Measurements from ENCODE around the gene SETD2. TPM values are rescaled to one million over a fixed set of nuclear protein-coding genes. Genes with fewer than 3 reads are reported as not detected.

Gene SETD2
- total RNA-seq, 3 donors from 2014 or later (not counting 1 experiment from before 2014, with no cell fraction given), result 86.5 to 104 (median 95.9) TPM

DNA sequence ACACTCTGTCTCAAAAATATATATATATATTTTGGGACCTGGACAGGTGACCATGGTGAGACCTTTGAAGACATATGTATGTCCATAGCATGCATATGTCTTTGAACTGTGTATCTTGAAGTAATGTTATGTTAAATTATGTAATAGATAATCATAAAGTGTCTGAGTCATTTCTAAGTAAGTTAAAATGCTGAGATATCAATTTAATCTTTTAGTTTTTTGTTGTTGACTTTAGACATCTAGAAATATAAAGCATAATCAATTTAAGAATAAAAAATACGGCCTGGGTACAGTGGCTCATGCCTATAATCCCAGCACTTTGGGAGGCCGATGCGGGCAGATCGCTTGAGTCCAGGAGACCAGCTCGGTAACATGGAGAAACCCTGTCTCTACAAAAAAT, 12.7 kb upstream of the SETD2 start:
- 100% methylated on average over 4 of the region's 5 CpGs for WGBS (ENCODE audit: insufficient coverage)
- H3K27ac ChIP-seq (ENCODE audit: low read length), result no peak overlapping the region
- no peaks in the 10 kb centered on the region for H3K9me3 ChIP-seq (ENCODE audit: control insufficient read depth, insufficient read depth, low read length)
- H3K4me3 ChIP-seq (ENCODE audit: low read length), result no peak overlapping the region
- H3K27ac Mint-ChIP-seq, result no peak overlapping the region
- H3K9me3 Mint-ChIP-seq, result no peaks in the 10 kb centered on the region
- no peak for DNase-seq
- no peaks in the 10 kb centered on the region for H3K4me1 Mint-ChIP-seq
- intact Hi-C loops (cut with micrococcal nuclease), result no loop called here
- no peaks in the 10 kb centered on the region for H3K27me3 ChIP-seq (ENCODE audit: control insufficient read depth, insufficient read depth, low read length)
- no peaks in the 10 kb centered on the region for H3K4me1 ChIP-seq (ENCODE audit: control insufficient read depth, insufficient read depth, low read length)
- no peaks in the 10 kb centered on the region for H3K27me3 Mint-ChIP-seq (ENCODE audit: low read depth in 2 of 2)
- H3K36me3 Mint-ChIP-seq, result no peaks in the 10 kb centered on the region
- H3K4me3 Mint-ChIP-seq, result no peak overlapping the region
- H3K36me3 ChIP-seq (ENCODE audit: control insufficient read depth, insufficient read depth, low read length), result no peaks in the 10 kb centered on the region
- TF ChIP-seq, protein P1, sequence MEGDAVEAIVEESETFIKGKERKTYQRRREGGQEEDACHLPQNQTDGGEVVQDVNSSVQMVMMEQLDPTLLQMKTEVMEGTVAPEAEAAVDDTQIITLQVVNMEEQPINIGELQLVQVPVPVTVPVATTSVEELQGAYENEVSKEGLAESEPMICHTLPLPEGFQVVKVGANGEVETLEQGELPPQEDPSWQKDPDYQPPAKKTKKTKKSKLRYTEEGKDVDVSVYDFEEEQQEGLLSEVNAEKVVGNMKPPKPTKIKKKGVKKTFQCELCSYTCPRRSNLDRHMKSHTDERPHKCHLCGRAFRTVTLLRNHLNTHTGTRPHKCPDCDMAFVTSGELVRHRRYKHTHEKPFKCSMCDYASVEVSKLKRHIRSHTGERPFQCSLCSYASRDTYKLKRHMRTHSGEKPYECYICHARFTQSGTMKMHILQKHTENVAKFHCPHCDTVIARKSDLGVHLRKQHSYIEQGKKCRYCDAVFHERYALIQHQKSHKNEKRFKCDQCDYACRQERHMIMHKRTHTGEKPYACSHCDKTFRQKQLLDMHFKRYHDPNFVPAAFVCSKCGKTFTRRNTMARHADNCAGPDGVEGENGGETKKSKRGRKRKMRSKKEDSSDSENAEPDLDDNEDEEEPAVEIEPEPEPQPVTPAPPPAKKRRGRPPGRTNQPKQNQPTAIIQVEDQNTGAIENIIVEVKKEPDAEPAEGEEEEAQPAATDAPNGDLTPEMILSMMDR (IDR thresholded peaks at IDR 0.05), result no peak
- ATAC-seq, result no peak

DNA sequence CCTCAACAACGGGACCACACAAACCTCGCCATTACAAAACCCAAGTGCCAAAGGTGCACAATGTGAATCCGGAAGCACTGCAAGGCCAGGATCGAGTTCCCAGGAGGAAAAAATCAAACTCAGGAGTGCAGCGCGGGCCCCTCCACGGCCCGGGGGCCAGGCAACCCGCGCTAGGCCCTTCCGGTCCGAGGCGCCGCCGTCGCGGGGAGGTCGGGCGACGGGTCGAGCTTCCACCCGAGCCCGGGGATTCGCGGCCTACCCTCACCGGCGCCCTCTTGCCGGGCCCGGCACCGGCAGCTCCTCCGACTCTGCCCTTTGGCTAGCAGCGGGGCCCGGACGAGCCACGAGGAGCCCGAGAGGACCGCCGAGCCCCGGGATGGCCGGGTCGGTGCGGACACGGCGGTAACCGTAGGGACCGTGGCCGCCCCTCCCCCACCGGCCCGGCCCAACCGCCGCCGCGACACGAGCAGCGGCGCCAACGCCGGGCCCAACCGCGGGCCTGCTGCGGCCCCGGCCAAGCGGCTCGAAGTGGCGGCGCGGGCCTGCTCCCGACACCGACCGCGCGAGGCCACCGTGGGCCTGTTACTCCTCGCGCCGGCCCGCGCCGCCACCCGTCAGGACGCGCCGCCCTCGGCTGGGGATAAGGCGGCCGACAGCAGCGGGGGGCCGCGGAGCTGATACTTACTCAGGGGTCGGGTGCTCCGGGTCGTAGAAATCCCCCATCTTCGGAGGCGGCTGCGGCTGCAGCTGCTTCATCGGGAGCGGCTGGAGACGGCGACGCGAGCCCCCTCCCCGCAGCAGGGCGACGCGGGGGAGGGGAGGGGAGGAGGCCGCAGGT, 525 bp downstream of the SETD2 start:
- Histone ChIP-seq H3K27me3 (ENCODE audit: control insufficient read depth, insufficient read depth, low read length) (no peaks in the 10 kb centered on the region), H3K4me3 (ENCODE audit: low read length) (peak overlapping the region; percentile 91), H3K36me3 (ENCODE audit: control insufficient read depth, insufficient read depth, low read length) (no peaks in the 10 kb centered on the region), H3K27ac (ENCODE audit: low read length) (peak overlapping the region; percentile 90), H3K4me1 (ENCODE audit: control insufficient read depth, insufficient read depth, low read length) (peaks cover 33% of the 10 kb centered on the region), H3K9me3 (ENCODE audit: control insufficient read depth, insufficient read depth, low read length) (no peaks in the 10 kb centered on the region)
- Mint-ChIP-seq H3K36me3 (no peaks in the 10 kb centered on the region), H3K4me1 (peaks cover 57 to 58% of the 10 kb centered on the region in 2 donors), H3K27me3 (ENCODE audit: low read depth in 2 of 2) (no peaks in the 10 kb centered on the region), H3K4me3 (peak overlapping the region; percentile 96), H3K9me3 (no peaks in the 10 kb centered on the region), H3K27ac (peak overlapping the region; percentile 86 to 95)
- WGBS (ENCODE audit: insufficient coverage), result under 1% methylated on average over 103 of the region's 106 CpGs
- intact Hi-C loops (cut with micrococcal nuclease), result loop anchor here (1.0 to 5.0 kb wide), 5 partner anchors 36 to 217 kb away; partner anchors contain the start of genes KIF9, KLHL18, NBEAL2 and PTPN23
- peak; percentile 29 to 58 (median 44) for ATAC-seq
- TF ChIP-seq, protein P1 (IDR thresholded peaks at IDR 0.05), result no peak
- peak; percentile 70 to 76 for DNase-seq

DNA sequence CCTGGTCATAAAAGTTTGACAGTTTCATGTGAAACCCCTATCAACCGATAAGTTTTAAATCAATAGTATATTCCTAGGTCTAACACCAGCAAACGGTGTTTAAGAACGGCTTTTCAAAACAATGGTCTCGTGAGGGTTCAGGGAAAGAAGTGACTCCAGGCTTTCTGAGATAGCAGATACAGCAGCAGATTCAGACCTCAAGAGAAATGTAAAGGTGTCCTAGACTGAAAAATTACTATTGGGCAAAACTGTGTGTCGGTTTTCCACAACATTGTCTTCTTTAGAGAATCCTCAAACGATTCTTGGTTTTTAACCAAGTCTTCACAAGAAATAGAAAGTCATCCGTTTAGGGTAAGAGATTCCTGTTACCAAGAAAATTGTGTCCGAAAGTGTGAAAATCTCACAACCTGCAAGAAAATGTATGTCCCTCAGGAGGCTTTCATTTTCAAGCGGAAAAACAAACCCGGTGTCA, 1.2 kb downstream of the SETD2 start:
- peak overlapping the region; percentile 92 for H3K4me3 Mint-ChIP-seq
- no peaks in the 10 kb centered on the region for H3K27me3 ChIP-seq (ENCODE audit: control insufficient read depth, insufficient read depth, low read length)
- no peaks in the 10 kb centered on the region for H3K36me3 Mint-ChIP-seq
- 4% methylated on average over 10 of the region's 10 CpGs for WGBS (ENCODE audit: insufficient coverage)
- TF ChIP-seq, protein P1 (IDR thresholded peaks at IDR 0.05), result no peak
- peak in 1 of 3 donors; percentile 1 for ATAC-seq
- peaks cover 33% of the 10 kb centered on the region for H3K4me1 ChIP-seq (ENCODE audit: control insufficient read depth, insufficient read depth, low read length)
- no peak for DNase-seq
- H3K9me3 Mint-ChIP-seq, result no peaks in the 10 kb centered on the region
- H3K4me1 Mint-ChIP-seq, result peaks cover 63 to 64% of the 10 kb centered on the region in 2 donors
- H3K27me3 Mint-ChIP-seq (ENCODE audit: low read depth in 2 of 2), result no peaks in the 10 kb centered on the region
- H3K27ac ChIP-seq (ENCODE audit: low read length), result peak overlapping the region; percentile 90
- intact Hi-C loops (cut with micrococcal nuclease), result loop anchor here (2.0 to 5.0 kb wide), 3 partner anchors 35 to 218 kb away; partner anchors contain the start of gene PTPN23
- H3K4me3 ChIP-seq (ENCODE audit: low read length), result peak overlapping the region; percentile 57
- no peaks in the 10 kb centered on the region for H3K9me3 ChIP-seq (ENCODE audit: control insufficient read depth, insufficient read depth, low read length)
- H3K27ac Mint-ChIP-seq, result peak overlapping the region; percentile 86 to 95
- no peaks in the 10 kb centered on the region for H3K36me3 ChIP-seq (ENCODE audit: control insufficient read depth, insufficient read depth, low read length)

All from natural killer cell (primary cell).